Skeletal muscle tissue (tissue), 4 donors: ENCODE data around the gene LILRB3. TPM values are rescaled to one million over a fixed set of nuclear protein-coding genes. Genes with fewer than 3 reads are reported as not detected.
"Not testable (repeated sequence)": the region's sequence is repeated elsewhere in the genome, so short reads cannot be mapped to it uniquely, and the experiment has no call there.

Experiments
- H3K27ac ChIP-seq: one replicate; pipeline ENCODE4 v1.7.0; 2013; ENCODE audit warnings: mild to moderate bottlenecking, low read depth, low read length, inconsistent platforms
- H3K27me3 ChIP-seq, 3 donors: one replicate each; pipeline ENCODE4 v1.7.0; 2013; ENCODE audit warnings: low read length in 3 of 3; ENCODE audit not compliant: control insufficient read depth in 3 of 3, insufficient read depth in 3 of 3
- H3K36me3 ChIP-seq, 3 donors: one replicate each; pipeline ENCODE4 v1.7.0; 2013; ENCODE audit warnings: low read length in 3 of 3; ENCODE audit not compliant: control insufficient read depth in 3 of 3, insufficient read depth in 3 of 3
- H3K4me1 ChIP-seq, 3 donors: one replicate each; pipeline ENCODE4 v1.7.0; 2013; ENCODE audit warnings: low read length in 3 of 3, mild to moderate bottlenecking in 3 of 3; ENCODE audit not compliant: control insufficient read depth in 3 of 3, insufficient read depth in 3 of 3
- H3K4me3 ChIP-seq, 3 donors: one replicate each; pipeline ENCODE4 v1.7.0; 2013; ENCODE audit warnings: low read length in 3 of 3
- H3K9ac ChIP-seq, 3 donors: one replicate each; pipeline ENCODE4 v1.7.0; 2013; ENCODE audit warnings: low read length in 3 of 3, mild to moderate bottlenecking in 3 of 3, moderate library complexity in 2 of 3, low read depth in 1 of 3
- H3K9me3 ChIP-seq, 3 donors: one replicate each; pipeline ENCODE4 v1.7.0; 2013; ENCODE audit warnings: low read length in 3 of 3; ENCODE audit not compliant: control insufficient read depth in 3 of 3
- total RNA-seq: library from RNA; depleted of rRNA; stranded (reverse); fragments of >200 nt; gene quantifications from one replicate; pipeline ENCODE4 v1.2.3, GENCODE V29; 2014
- donor health status: Osteomylitis.

Gene LILRB3
- total RNA-seq, 1 donor from 2014 or later = 4.2 TPM

GRCh38 chr19:54183431-54183830 lies 39.4 kb downstream of the LILRB3 start:
- H3K36me3 ChIP-seq = peaks cover 0 to 8% (median 3%) of the 10 kb centered on the region in 3 donors
- H3K27me3 ChIP-seq = no peaks in the 10 kb centered on the region

GRCh38 chr19:54181894-54182293 lies 40.9 kb downstream of the LILRB3 start:
- H3K9ac ChIP-seq, H3K27ac ChIP-seq, H3K4me1 ChIP-seq: not testable (repeated sequence)

More at GRCh38 chr19:54183431-54183830, 39.4 kb downstream of the LILRB3 start:
- no peak overlapping the region for H3K9ac ChIP-seq
- no peak overlapping the region for H3K4me3 ChIP-seq
- H3K27ac ChIP-seq = no peak overlapping the region
- peaks cover 2 to 5% (median 4%) of the 10 kb centered on the region in 3 donors for H3K4me1 ChIP-seq
- H3K9me3 ChIP-seq = no peaks in the 10 kb centered on the region

GRCh38 chr19:54180691-54181091 lies 42.1 kb downstream of the LILRB3 start:
- Histone ChIP-seq H3K36me3 (peaks cover 0 to 5% (median 3%) of the 10 kb centered on the region in 3 donors), H3K9ac (no peak overlapping the region), H3K4me1 (no peaks in the 10 kb centered on the region), H3K27me3 (no peaks in the 10 kb centered on the region), H3K27ac (no peak overlapping the region), H3K9me3 (no peaks in the 10 kb centered on the region), H3K4me3 (no peak overlapping the region)

More at GRCh38 chr19:54181894-54182293, 40.9 kb downstream of the LILRB3 start:
- not testable (repeated sequence) for H3K36me3 ChIP-seq, H3K9me3 ChIP-seq, H3K27me3 ChIP-seq, H3K4me3 ChIP-seq

- Histone ChIP-seq H3K4me1 (no peaks in the 10 kb centered on the region), H3K4me3 (no peak overlapping the region), H3K9ac (no peak overlapping the region), H3K9me3 (no peaks in the 10 kb centered on the region), H3K27me3 (no peaks in the 10 kb centered on the region), H3K36me3 (peaks cover 0 to 5% (median 3%) of the 10 kb centered on the region in 3 donors), H3K27ac (no peak overlapping the region)
Observed at GRCh38 chr19:54179921-54180461, 42.8 kb downstream of the LILRB3 start.

GRCh38 chr19:54179262-54179852 lies 43.5 kb downstream of the LILRB3 start:
- Histone ChIP-seq H3K36me3 (peaks cover 0 to 5% (median 3%) of the 10 kb centered on the region in 3 donors), H3K9me3 (no peaks in the 10 kb centered on the region), H3K27me3 (peaks cover 0 to 3% (median 0%) of the 10 kb centered on the region in 3 donors), H3K27ac (no peak overlapping the region), H3K9ac (no peak overlapping the region), H3K4me1 (no peaks in the 10 kb centered on the region), H3K4me3 (no peak overlapping the region)

- Histone ChIP-seq H3K36me3 (peaks cover 0 to 5% (median 2%) of the 10 kb centered on the region in 3 donors), H3K27ac (no peak overlapping the region), H3K27me3 (peaks cover 0 to 9% (median under 1%) of the 10 kb centered on the region in 3 donors), H3K9ac (no peak overlapping the region), H3K9me3 (no peaks in the 10 kb centered on the region), H3K4me3 (no peak overlapping the region), H3K4me1 (no peaks in the 10 kb centered on the region)
Observed at GRCh38 chr19:54178581-54179261, 44.1 kb downstream of the LILRB3 start.

- peaks cover 0 to 2% (median 0%) of the 10 kb centered on the region in 3 donors for H3K36me3 ChIP-seq
- no peaks in the 10 kb centered on the region for H3K4me1 ChIP-seq
- H3K27me3 ChIP-seq = peaks cover 8 to 22% (median 12%) of the 10 kb centered on the region in 3 donors
- no peak overlapping the region for H3K27ac ChIP-seq
- H3K9me3 ChIP-seq = no peaks in the 10 kb centered on the region
- H3K9ac ChIP-seq = no peak overlapping the region
- no peak overlapping the region for H3K4me3 ChIP-seq
Observed at GRCh38 chr19:54173951-54174834, 48.6 kb downstream of the LILRB3 start.

GRCh38 chr19:54173359-54173699 lies 49.5 kb downstream of the LILRB3 start:
- Histone ChIP-seq H3K27ac (no peak overlapping the region), H3K4me3 (no peak overlapping the region), H3K36me3 (peaks cover 0 to 2% (median 0%) of the 10 kb centered on the region in 3 donors), H3K9me3 (no peaks in the 10 kb centered on the region), H3K4me1 (peaks cover 0 to 2% (median 2%) of the 10 kb centered on the region in 3 donors), H3K9ac (peak overlapping the region in 1 of 3 donors; percentile 60), H3K27me3 (peaks cover 8 to 23% (median 12%) of the 10 kb centered on the region in 3 donors)

GRCh38 chr19:54172471-54173358 lies 50.1 kb downstream of the LILRB3 start, which contains the start of gene TMC4:
Gene TMC4, minus strand, starts transcription at chr19:54173160. Its CDS starts 43 bp downstream, at chr19:54173117.
- Histone ChIP-seq H3K4me3 (no peak within 1 kb of the TSS), H3K4me1 (peaks cover 0 to 4% (median 3%) of the 10 kb centered on the region in 3 donors), H3K9ac (peak within 1 kb of the TSS in 1 of 3 donors; percentile 60), H3K36me3 (peaks cover 0 to 2% (median 0%) of the 10 kb centered on the region in 3 donors), H3K27me3 (peaks cover 8 to 27% (median 12%) of the 10 kb centered on the region in 3 donors), H3K9me3 (no peaks in the 10 kb centered on the region), H3K27ac (peak within 1 kb of the TSS; percentile 50)
